ENCODE data around the gene ANO1. TPM values are rescaled to one million over a fixed set of nuclear protein-coding genes. Genes with fewer than 3 reads are reported as not detected.

The ANO1 gene
- total RNA-seq, 1 donor from 2014 or later: 0.14 TPM

- no peaks in the 10 kb centered on the region for H3K9me3 ChIP-seq (ENCODE audit: insufficient read depth, low read depth, low read length)
- Mint-ChIP-seq H3K4me1 (ENCODE audit: low read depth, unreplicated experiment) (no peaks in the 10 kb centered on the region), H3K9me3 (ENCODE audit: unreplicated experiment) (no peaks in the 10 kb centered on the region), H3K36me3 (ENCODE audit: low read depth, unreplicated experiment) (no peaks in the 10 kb centered on the region), H3K27me3 (ENCODE audit: low read depth, unreplicated experiment) (peaks cover 38% of the 10 kb centered on the region), H3K27ac (ENCODE audit: unreplicated experiment) (no peak overlapping the region), H3K4me3 (ENCODE audit: unreplicated experiment) (no peak overlapping the region)
- H3K36me3 ChIP-seq (ENCODE audit: insufficient read depth, low read length): no peaks in the 10 kb centered on the region
- no peak for TF ChIP-seq EZH2 (IDR thresholded peaks at IDR 0.05; ENCODE audit: insufficient read depth, low read length)
- TF ChIP-seq CTCF (IDR thresholded peaks at IDR 0.05; ENCODE audit: insufficient read depth, low read depth, low read length): no peak
- H4K20me1 ChIP-seq (ENCODE audit: insufficient read depth, low read length): no peaks in the 10 kb centered on the region
- H3K4me2 ChIP-seq (ENCODE audit: low read length): peak overlapping the region; percentile 30
- H3K4me3 ChIP-seq (ENCODE audit: insufficient read depth, low read depth, low read length): no peak overlapping the region
- no peak for FAIRE-seq
- no peaks in the 10 kb centered on the region for H3K79me2 ChIP-seq (ENCODE audit: insufficient read depth, low read length)
- no peak overlapping the region for H2AFZ ChIP-seq (ENCODE audit: low read depth, low read length)
- H3K27ac ChIP-seq (ENCODE audit: low read depth, low read length): no peak overlapping the region
- DNase-seq (ENCODE audit: low read depth): no peak
- no peaks in the 10 kb centered on the region for H3K27me3 ChIP-seq (ENCODE audit: insufficient read depth, low read length)
- H3K4me1 ChIP-seq (ENCODE audit: insufficient read depth, low read length): no peaks in the 10 kb centered on the region
- no peak overlapping the region for H3K9ac ChIP-seq (ENCODE audit: low read length)
Observed at GRCh38 chr11:70135142-70135541, 57.0 kb downstream of the ANO1 start.

GRCh38 chr11:70135625-70136059, 57.5 kb downstream of the ANO1 start:
- Histone ChIP-seq H3K36me3 (ENCODE audit: insufficient read depth, low read length) (no peaks in the 10 kb centered on the region), H3K9ac (ENCODE audit: low read length) (no peak overlapping the region), H4K20me1 (ENCODE audit: insufficient read depth, low read length) (no peaks in the 10 kb centered on the region), H3K4me1 (ENCODE audit: insufficient read depth, low read length) (no peaks in the 10 kb centered on the region), H3K9me3 (ENCODE audit: insufficient read depth, low read depth, low read length) (no peaks in the 10 kb centered on the region), H3K27me3 (ENCODE audit: insufficient read depth, low read length) (no peaks in the 10 kb centered on the region), H2AFZ (ENCODE audit: low read depth, low read length) (peak overlapping the region; percentile 18), H3K79me2 (ENCODE audit: insufficient read depth, low read length) (no peaks in the 10 kb centered on the region), H3K4me3 (ENCODE audit: insufficient read depth, low read depth, low read length) (no peak overlapping the region), H3K27ac (ENCODE audit: low read depth, low read length) (no peak overlapping the region), H3K4me2 (ENCODE audit: low read length) (peak overlapping the region; percentile 30)
- no peaks in the 10 kb centered on the region for H3K36me3 Mint-ChIP-seq (ENCODE audit: low read depth, unreplicated experiment)
- FAIRE-seq: no peak
- H3K4me3 Mint-ChIP-seq (ENCODE audit: unreplicated experiment): no peak overlapping the region
- no peaks in the 10 kb centered on the region for H3K4me1 Mint-ChIP-seq (ENCODE audit: low read depth, unreplicated experiment)
- TF ChIP-seq CTCF (IDR thresholded peaks at IDR 0.05; ENCODE audit: insufficient read depth, low read depth, low read length): no peak
- TF ChIP-seq EZH2 (IDR thresholded peaks at IDR 0.05; ENCODE audit: insufficient read depth, low read length): no peak
- H3K9me3 Mint-ChIP-seq (ENCODE audit: unreplicated experiment): no peaks in the 10 kb centered on the region
- DNase-seq (ENCODE audit: low read depth): no peak
- H3K27ac Mint-ChIP-seq (ENCODE audit: unreplicated experiment): no peak overlapping the region
- H3K27me3 Mint-ChIP-seq (ENCODE audit: low read depth, unreplicated experiment): peaks cover 38% of the 10 kb centered on the region

- DNase-seq (ENCODE audit: low read depth) (no peak), FAIRE-seq (no peak)
- no peak overlapping the region for H2AFZ ChIP-seq (ENCODE audit: low read depth, low read length)
- H4K20me1 ChIP-seq (ENCODE audit: insufficient read depth, low read length): no peaks in the 10 kb centered on the region
- Mint-ChIP-seq H3K4me3 (ENCODE audit: unreplicated experiment) (no peak overlapping the region), H3K27ac (ENCODE audit: unreplicated experiment) (no peak overlapping the region), H3K36me3 (ENCODE audit: low read depth, unreplicated experiment) (no peaks in the 10 kb centered on the region), H3K27me3 (ENCODE audit: low read depth, unreplicated experiment) (peaks cover 30% of the 10 kb centered on the region), H3K9me3 (ENCODE audit: unreplicated experiment) (no peaks in the 10 kb centered on the region), H3K4me1 (ENCODE audit: low read depth, unreplicated experiment) (peaks cover 8% of the 10 kb centered on the region)
- no peaks in the 10 kb centered on the region for H3K36me3 ChIP-seq (ENCODE audit: insufficient read depth, low read length)
- H3K27me3 ChIP-seq (ENCODE audit: insufficient read depth, low read length): peaks cover under 1% of the 10 kb centered on the region
- no peak overlapping the region for H3K4me2 ChIP-seq (ENCODE audit: low read length)
- no peaks in the 10 kb centered on the region for H3K79me2 ChIP-seq (ENCODE audit: insufficient read depth, low read length)
- H3K9ac ChIP-seq (ENCODE audit: low read length): no peak overlapping the region
- H3K4me3 ChIP-seq (ENCODE audit: insufficient read depth, low read depth, low read length): no peak overlapping the region
- H3K4me1 ChIP-seq (ENCODE audit: insufficient read depth, low read length): peaks cover 15% of the 10 kb centered on the region
- H3K27ac ChIP-seq (ENCODE audit: low read depth, low read length): no peak overlapping the region
- TF ChIP-seq CTCF (IDR thresholded peaks at IDR 0.05; ENCODE audit: insufficient read depth, low read depth, low read length) (no peak), EZH2 (IDR thresholded peaks at IDR 0.05; ENCODE audit: insufficient read depth, low read length) (no peak)
- H3K9me3 ChIP-seq (ENCODE audit: insufficient read depth, low read depth, low read length): no peaks in the 10 kb centered on the region
Observed at GRCh38 chr11:70137383-70137782, 59.3 kb downstream of the ANO1 start.
